Stimulated activated CD4-positive, alpha-beta T cell treated with anti-CD3 and anti-CD28 coated beads, Interleukin-1b, Interleukin-23, amount 100 ng/mL, for 24 hours (primary cell): ENCODE results near the gene RSU1.
"Not testable (repeated sequence)": the region's sequence is repeated elsewhere in the genome, so short reads cannot be mapped to it uniquely, and the experiment has no call there.

Experiments
- DNase-seq, 4 experiments: peaks; one replicate each; pipeline ENCODE4 v3.0.0-alpha.2; 2020; ENCODE audit warnings: low read depth in 4 of 4, low spot score in 1 of 4

Gene RSU1

DNA sequence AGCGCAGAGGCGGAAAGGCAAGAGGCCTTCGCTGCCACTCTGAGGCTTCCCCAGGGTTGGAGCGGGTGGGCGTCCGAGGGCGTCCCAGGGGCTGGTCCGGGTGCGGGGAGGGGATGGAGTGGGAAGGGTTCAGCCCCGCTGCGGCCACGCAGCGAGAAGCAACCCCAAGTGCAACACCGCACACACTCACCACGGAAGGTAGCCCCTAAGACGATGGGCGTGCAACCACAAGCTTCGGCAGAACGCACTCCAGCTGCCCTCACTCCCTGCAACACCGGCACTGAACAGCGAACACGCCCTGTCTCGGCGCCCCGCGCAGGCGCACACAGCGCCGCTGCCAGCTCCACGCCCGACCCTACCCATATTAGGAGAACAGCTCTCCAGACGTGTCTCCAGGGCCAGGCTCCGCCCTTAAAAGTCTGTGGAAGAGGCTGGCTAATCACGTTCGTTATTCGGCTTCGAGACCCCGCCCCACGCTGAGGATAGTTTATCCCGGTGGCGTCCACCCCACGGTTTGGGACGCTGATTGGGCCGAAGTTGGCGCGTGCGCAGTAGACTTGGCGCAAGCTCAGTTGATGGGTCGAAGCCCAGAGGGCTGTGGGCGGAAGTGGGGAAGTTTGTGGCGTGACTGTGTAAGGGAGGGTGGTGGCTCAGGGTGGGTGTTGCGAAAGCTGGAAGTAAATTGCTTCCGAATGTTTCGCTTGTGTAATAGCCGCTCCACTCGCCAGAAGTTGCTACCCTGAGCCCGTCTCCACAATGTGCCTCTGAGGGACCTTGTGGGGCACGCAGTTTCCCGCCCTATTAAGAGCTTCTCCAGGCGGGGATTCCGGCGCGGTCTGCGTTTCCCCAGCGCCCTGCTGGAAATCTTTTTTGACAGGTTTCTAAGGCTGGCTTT lies at the start of gene RSU1:
TSS of gene RSU1 (minus strand) at position 300 of the 895 bp plus-strand sequence. CDS start 343 bp downstream, outside the sequence.
- peak; percentile 98 to 100 (median 99) for DNase-seq

- DNase-seq, result no peak
Measured at GRCh38 chr10:16866541-16867275, 49.5 kb upstream of the RSU1 start.

DNA sequence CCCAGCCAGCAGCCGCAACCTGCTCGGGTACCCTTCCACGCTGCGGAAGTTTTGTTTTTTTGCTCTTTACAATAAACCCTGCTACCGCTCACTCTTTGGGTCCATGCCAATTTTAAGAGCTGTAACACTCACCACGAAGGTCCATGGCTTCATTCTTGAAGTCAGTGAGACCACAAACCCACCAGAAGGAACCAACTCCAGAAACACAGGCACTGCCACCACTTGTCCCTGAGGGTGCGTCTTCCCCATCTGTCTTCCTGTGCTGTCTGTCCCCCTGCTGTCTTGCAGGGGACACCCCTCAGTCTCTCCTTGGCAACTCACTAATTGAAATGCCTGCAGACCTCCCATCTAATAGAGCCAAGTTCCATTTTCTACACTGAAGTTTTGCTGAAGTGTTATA lies 48.5 kb upstream of the RSU1 start:
- DNase-seq, result no peak

DNA sequence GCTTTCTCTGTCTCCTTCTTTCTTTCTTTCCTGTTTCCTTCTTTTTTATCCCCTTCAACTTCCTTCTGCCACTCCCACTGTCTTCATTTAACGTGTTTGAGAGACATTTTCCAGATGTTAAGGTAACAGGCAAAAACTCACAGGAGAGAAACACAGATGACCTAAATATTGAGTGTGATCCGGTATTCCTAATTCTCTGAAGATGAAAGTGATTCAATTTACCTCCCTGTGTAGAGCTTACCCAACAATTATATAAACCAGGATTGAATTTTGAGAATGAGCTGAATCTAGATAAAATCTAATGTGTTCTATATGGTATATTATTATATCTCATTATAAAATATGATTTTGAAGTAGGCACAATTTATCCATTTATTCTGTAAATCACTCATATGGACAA lies 46.5 kb upstream of the RSU1 start:
- no peak for DNase-seq

GRCh38 chr10:16857419-16857818 lies 40.2 kb upstream of the RSU1 start:
- no peak for DNase-seq

- no peak for DNase-seq
Measured at GRCh38 chr10:16856567-16856966, 39.3 kb upstream of the RSU1 start.

GRCh38 chr10:16856092-16856491 lies 38.9 kb upstream of the RSU1 start:
- DNase-seq, result no peak

DNA sequence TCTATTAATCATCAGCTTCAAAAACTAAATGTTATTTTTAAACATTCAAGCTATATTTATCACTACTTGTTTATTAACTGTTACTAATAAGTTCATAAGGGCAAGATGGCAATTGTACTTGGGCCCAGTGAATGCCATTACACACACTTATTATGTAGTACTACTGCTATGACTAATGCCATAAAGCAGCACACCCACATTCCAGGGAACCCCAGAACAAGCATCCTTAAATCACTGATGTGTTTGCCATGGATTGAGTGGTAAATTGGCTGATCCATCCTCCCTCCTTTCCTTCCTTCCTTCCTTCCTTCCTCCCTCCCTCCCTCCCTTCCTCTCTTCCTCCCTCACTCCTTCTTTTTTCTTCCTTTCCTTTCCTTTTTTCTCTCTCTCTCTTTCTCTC lies 37.4 kb upstream of the RSU1 start:
- no peak for DNase-seq

- no peak for DNase-seq
Measured at GRCh38 chr10:16853809-16854208, 36.6 kb upstream of the RSU1 start.

GRCh38 chr10:16853201-16853600 lies 36.0 kb upstream of the RSU1 start:
- no peak for DNase-seq

DNA sequence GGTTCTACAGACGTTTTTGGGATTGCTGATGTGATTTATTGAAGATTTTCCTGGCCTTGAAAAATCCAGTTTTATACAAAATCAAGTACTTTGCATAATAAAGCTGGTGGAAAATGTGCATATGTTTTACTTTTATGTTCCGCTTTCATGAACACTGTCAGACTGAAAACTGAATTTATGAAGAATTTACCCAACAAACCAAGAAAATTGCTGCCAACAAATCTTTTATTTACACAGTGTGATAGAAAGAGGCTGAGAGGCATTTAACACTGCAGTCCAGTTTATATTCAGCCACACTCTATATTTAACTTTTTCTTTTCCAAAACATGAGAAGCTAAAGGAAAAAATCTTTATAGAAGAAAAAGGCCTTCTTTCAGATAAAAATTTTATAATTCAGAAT lies 35.4 kb upstream of the RSU1 start:
- no peak for DNase-seq

DNA sequence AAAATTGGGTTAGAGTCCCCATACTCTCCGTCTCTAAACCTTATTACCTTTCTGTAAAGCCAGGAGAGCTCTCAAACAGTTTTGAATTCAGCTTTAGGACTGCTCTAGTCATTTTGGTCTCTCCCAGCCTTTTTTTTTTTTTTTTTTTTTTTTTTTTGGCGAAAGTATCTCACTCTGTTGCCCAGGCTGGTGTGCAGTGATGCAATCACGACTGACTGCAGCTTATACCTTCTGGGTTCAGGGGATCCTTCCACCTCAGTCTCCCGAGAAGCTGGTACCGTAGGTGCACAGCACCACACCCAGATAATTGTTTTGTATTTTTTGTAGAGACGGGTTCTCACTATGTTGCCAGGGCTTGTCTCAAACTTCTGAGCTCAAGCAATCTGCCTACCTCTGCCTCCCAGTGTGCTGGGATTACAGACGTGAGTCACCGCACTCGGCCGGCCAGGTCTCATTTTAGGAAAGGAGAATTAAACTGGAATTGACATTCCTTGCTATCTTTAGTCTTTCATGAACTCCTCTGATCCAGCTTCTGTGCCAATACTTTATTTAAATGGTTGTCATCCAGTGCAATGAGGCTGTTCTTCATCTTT lies 31.4 kb upstream of the RSU1 start:
- DNase-seq, result no peak

DNA sequence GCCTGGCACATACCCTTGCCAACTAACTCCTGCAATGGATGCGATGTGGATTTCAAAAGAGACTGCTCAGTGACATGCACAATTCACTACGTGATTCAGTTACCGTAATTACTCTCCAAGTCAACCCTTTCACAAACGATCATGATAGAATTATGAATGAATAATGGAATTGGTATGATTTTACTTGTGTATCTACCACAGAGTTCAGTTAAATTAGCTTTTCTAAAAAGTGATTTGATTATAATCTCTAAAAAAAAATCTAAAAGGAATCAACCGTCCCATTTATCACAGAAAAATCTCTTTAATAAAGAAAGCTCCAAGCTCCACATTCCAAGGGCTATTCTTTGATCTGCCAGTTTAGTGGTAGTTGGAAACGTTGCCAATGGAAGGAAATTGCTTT lies 30.4 kb upstream of the RSU1 start:
- DNase-seq, result no peak

GRCh38 chr10:16845248-16845647 lies 28.0 kb upstream of the RSU1 start:
- DNase-seq, result no peak

- no peak for DNase-seq
Measured at GRCh38 chr10:16843252-16843870, 26.1 kb upstream of the RSU1 start.

DNA sequence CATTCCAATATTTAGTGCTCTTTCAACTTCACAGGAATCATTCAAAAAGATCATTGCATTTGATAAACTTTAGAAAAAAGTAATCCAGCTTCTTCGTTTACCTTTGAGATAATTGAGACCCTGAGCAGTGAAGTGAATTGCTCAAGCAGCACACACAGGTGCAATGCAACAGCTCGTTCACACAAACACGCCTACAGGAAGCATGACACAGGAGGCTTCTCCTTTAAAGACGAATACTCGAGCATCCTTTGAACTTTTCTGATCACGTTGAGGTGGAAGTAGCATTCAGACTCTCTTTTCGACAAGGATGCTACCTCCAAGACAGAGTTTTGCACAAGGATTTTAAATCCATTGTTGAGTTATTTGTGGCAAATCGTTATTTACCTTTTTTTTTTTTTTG lies 18.0 kb upstream of the RSU1 start:
- no peak for DNase-seq

- DNase-seq, result no peak
Measured at GRCh38 chr10:16832351-16833080, 15.3 kb upstream of the RSU1 start.

GRCh38 chr10:16828701-16829175 lies 11.5 kb upstream of the RSU1 start:
- no peak for DNase-seq

- DNase-seq, result peak; percentile 32 to 50 (median 36)
Measured at GRCh38 chr10:16828114-16828568, 10.9 kb upstream of the RSU1 start.

GRCh38 chr10:16827474-16827873 lies 10.2 kb upstream of the RSU1 start:
- DNase-seq, result not testable (repeated sequence)
